ENCODE measurements around the gene EFTUD2. TPM values are rescaled to one million over a fixed set of nuclear protein-coding genes. Genes with fewer than 3 reads are reported as not detected.

Gene EFTUD2
- total and polyA plus RNA-seq, 2 donors (not counting 1 experiment from before 2014, with no cell fraction given) = 88.0 to 154 TPM

- DNase-seq (ENCODE audit: low read depth in 2 of 2) = no peak
- H3K27ac ChIP-seq (ENCODE audit: insufficient read depth, low read length) = no peak overlapping the region
- no peak overlapping the region for H3K4me3 ChIP-seq (replicated peaks in 1 of 4; ENCODE audit: control extremely low read depth in 1 of 4, insufficient read depth in 1 of 4, low read depth in 3 of 4, low read length in 4 of 4)
- H3K27me3 ChIP-seq (ENCODE audit: control insufficient read depth, insufficient read depth, low read length) = no peaks in the 10 kb centered on the region
- H3K4me2 ChIP-seq (ENCODE audit: extremely low read depth, insufficient read depth, low read length) = no peak overlapping the region
- no peaks in the 10 kb centered on the region for H4K20me1 ChIP-seq (ENCODE audit: control insufficient read depth, extremely low read depth, insufficient read depth, low read length)
- H3K4me1 ChIP-seq (ENCODE audit: control insufficient read depth, extremely low read depth, insufficient read depth, low read length) = no peaks in the 10 kb centered on the region
- H3K9ac ChIP-seq (ENCODE audit: insufficient read depth, low read length) = no peak overlapping the region
- TF ChIP-seq CTCF (conservative IDR thresholded peaks at IDR 0.05 in 1 of 2, IDR thresholded peaks at IDR 0.05 in 1 of 2; ENCODE audit: low read depth in 1 of 2, low read length in 2 of 2) = no peak
- no peak for TF ChIP-seq EZH2 (IDR thresholded peaks at IDR 0.05; ENCODE audit: low read length, missing control alignments)
- no peak overlapping the region for H2AFZ ChIP-seq (ENCODE audit: low read length)
- H3K79me2 ChIP-seq (ENCODE audit: control insufficient read depth, insufficient read depth, low read length) = no peaks in the 10 kb centered on the region
- peaks cover 24% of the 10 kb centered on the region for H3K36me3 ChIP-seq (ENCODE audit: control insufficient read depth, insufficient read depth, low read length)
- H3K9me3 ChIP-seq (ENCODE audit: control insufficient read depth, insufficient read depth, low read depth, low read length) = no peaks in the 10 kb centered on the region
Observed at GRCh38 chr17:44854192-44854591, 45.1 kb downstream of the EFTUD2 start.

GRCh38 chr17:44850612-44851011 lies 48.6 kb downstream of the EFTUD2 start:
- H3K27ac ChIP-seq (ENCODE audit: insufficient read depth, low read length) = no peak overlapping the region
- no peak overlapping the region for H2AFZ ChIP-seq (ENCODE audit: low read length)
- no peaks in the 10 kb centered on the region for H4K20me1 ChIP-seq (ENCODE audit: control insufficient read depth, extremely low read depth, insufficient read depth, low read length)
- DNase-seq (ENCODE audit: low read depth in 2 of 2) = no peak
- no peaks in the 10 kb centered on the region for H3K4me1 ChIP-seq (ENCODE audit: control insufficient read depth, extremely low read depth, insufficient read depth, low read length)
- no peaks in the 10 kb centered on the region for H3K27me3 ChIP-seq (ENCODE audit: control insufficient read depth, insufficient read depth, low read length)
- H3K4me2 ChIP-seq (ENCODE audit: extremely low read depth, insufficient read depth, low read length) = no peak overlapping the region
- no peak overlapping the region for H3K4me3 ChIP-seq (replicated peaks in 1 of 4; ENCODE audit: control extremely low read depth in 1 of 4, insufficient read depth in 1 of 4, low read depth in 3 of 4, low read length in 4 of 4)
- TF ChIP-seq CTCF (conservative IDR thresholded peaks at IDR 0.05 in 1 of 2, IDR thresholded peaks at IDR 0.05 in 1 of 2; ENCODE audit: low read depth in 1 of 2, low read length in 2 of 2) = no peak
- no peak for TF ChIP-seq EZH2 (IDR thresholded peaks at IDR 0.05; ENCODE audit: low read length, missing control alignments)
- H3K79me2 ChIP-seq (ENCODE audit: control insufficient read depth, insufficient read depth, low read length) = no peaks in the 10 kb centered on the region
- H3K9me3 ChIP-seq (ENCODE audit: control insufficient read depth, insufficient read depth, low read depth, low read length) = no peaks in the 10 kb centered on the region
- no peak overlapping the region for H3K9ac ChIP-seq (ENCODE audit: insufficient read depth, low read length)
- peaks cover 19% of the 10 kb centered on the region for H3K36me3 ChIP-seq (ENCODE audit: control insufficient read depth, insufficient read depth, low read length)

GRCh38 chr17:44850025-44850424 lies 49.2 kb downstream of the EFTUD2 start:
- TF ChIP-seq EZH2 (IDR thresholded peaks at IDR 0.05; ENCODE audit: low read length, missing control alignments) (no peak), CTCF (conservative IDR thresholded peaks at IDR 0.05 in 1 of 2, IDR thresholded peaks at IDR 0.05 in 1 of 2; ENCODE audit: low read depth in 1 of 2, low read length in 2 of 2) (no peak)

More at GRCh38 chr17:44850025-44850424, 49.2 kb downstream of the EFTUD2 start:
- Histone ChIP-seq H3K9me3 (ENCODE audit: control insufficient read depth, insufficient read depth, low read depth, low read length) (no peaks in the 10 kb centered on the region), H3K27ac (ENCODE audit: insufficient read depth, low read length) (no peak overlapping the region), H3K27me3 (ENCODE audit: control insufficient read depth, insufficient read depth, low read length) (no peaks in the 10 kb centered on the region), H3K4me1 (ENCODE audit: control insufficient read depth, extremely low read depth, insufficient read depth, low read length) (peaks cover 2% of the 10 kb centered on the region), H4K20me1 (ENCODE audit: control insufficient read depth, extremely low read depth, insufficient read depth, low read length) (no peaks in the 10 kb centered on the region), H3K9ac (ENCODE audit: insufficient read depth, low read length) (no peak overlapping the region), H3K79me2 (ENCODE audit: control insufficient read depth, insufficient read depth, low read length) (no peaks in the 10 kb centered on the region), H2AFZ (ENCODE audit: low read length) (no peak overlapping the region), H3K4me3 (replicated peaks in 1 of 4; ENCODE audit: control extremely low read depth in 1 of 4, insufficient read depth in 1 of 4, low read depth in 3 of 4, low read length in 4 of 4) (no peak overlapping the region), H3K4me2 (ENCODE audit: extremely low read depth, insufficient read depth, low read length) (no peak overlapping the region), H3K36me3 (ENCODE audit: control insufficient read depth, insufficient read depth, low read length) (peaks cover 19% of the 10 kb centered on the region)
- DNase-seq (ENCODE audit: low read depth in 2 of 2) = no peak

Data from fibroblast of lung (primary cell).